ENCODE data around the gene FOXG1.

FOXG1 gene

DNA sequence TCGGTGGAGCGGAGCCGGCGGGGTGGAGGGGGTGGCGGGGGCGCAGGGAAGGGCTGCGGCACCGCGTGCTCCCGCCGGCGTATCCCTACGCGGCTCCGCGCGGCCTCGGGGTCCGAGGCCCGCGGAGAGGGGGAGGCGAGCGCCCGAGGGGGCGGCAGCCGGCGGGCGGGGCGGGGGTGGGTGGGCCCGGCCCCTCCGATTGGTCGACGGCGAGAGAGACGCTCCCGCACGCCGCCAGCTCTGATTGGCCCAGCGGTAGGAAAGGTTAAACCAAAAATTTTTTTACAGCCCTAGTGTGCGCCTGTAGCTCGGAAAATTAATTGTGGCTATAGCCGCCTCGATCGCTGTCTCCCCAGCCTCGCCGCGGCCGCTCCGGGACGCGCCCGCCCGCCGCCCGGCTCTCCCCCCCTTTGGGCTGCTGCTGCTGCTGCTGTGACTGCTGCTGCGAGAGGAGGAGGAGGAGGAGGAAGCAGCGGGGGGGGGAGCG lies at the start of gene FOXG1:
TSS of gene FOXG1 (plus strand) at position 319 of the 487 bp plus-strand sequence. CDS start 493 bp downstream, outside the sequence.
- peaks cover 14% of the 10 kb centered on the region for H3K4me1 Mint-ChIP-seq (ENCODE audit: low read depth)
- no peaks in the 10 kb centered on the region for H3K36me3 Mint-ChIP-seq
- H3K9me3 Mint-ChIP-seq (ENCODE audit: low read depth), result no peaks in the 10 kb centered on the region
- peaks cover 43% of the 10 kb centered on the region for H3K27me3 Mint-ChIP-seq
- H3K27ac Mint-ChIP-seq, result no peak within 1 kb of the TSS
- peak within 1 kb of the TSS; percentile 82 for H3K4me3 Mint-ChIP-seq

GRCh38 chr14:28719130-28719529 lies 47.5 kb upstream of the FOXG1 start:
- Mint-ChIP-seq H3K4me1 (ENCODE audit: low read depth) (no peaks in the 10 kb centered on the region), H3K4me3 (no peak overlapping the region), H3K27ac (no peak overlapping the region), H3K27me3 (no peaks in the 10 kb centered on the region), H3K36me3 (no peaks in the 10 kb centered on the region), H3K9me3 (ENCODE audit: low read depth) (peaks cover 12% of the 10 kb centered on the region)

- Mint-ChIP-seq H3K36me3 (no peaks in the 10 kb centered on the region), H3K27ac (no peak overlapping the region), H3K4me1 (ENCODE audit: low read depth) (no peaks in the 10 kb centered on the region), H3K27me3 (no peaks in the 10 kb centered on the region), H3K4me3 (no peak overlapping the region), H3K9me3 (ENCODE audit: low read depth) (peaks cover 5% of the 10 kb centered on the region)
Observed at GRCh38 chr14:28731358-28731757, 35.2 kb upstream of the FOXG1 start.

- H3K4me3 Mint-ChIP-seq, result no peak overlapping the region
- H3K4me1 Mint-ChIP-seq (ENCODE audit: low read depth), result no peaks in the 10 kb centered on the region
- H3K9me3 Mint-ChIP-seq (ENCODE audit: low read depth), result peaks cover 16% of the 10 kb centered on the region
- H3K36me3 Mint-ChIP-seq, result no peaks in the 10 kb centered on the region
- H3K27ac Mint-ChIP-seq, result no peak overlapping the region
- H3K27me3 Mint-ChIP-seq, result no peaks in the 10 kb centered on the region
Observed at GRCh38 chr14:28742171-28742846, 24.3 kb upstream of the FOXG1 start.

DNA sequence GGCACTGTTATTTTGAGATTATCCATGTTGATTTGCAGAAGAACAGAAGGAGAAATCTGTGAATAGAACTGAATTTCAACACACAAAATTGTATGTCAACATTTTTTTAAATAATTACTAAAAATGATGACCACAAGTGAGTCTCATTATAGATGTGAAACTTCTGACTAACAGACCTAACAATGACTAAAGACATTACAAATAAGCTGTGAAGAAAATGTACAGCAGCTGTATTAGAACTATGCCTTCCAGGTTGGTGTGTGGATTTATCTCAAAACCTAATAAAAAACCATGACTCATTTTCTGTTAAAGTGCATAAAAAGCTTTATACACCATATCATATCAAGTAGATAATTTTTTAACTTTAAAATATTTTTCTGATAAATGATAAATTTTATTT lies 22.5 kb upstream of the FOXG1 start:
- peaks cover 16% of the 10 kb centered on the region for H3K9me3 Mint-ChIP-seq (ENCODE audit: low read depth)
- H3K4me3 Mint-ChIP-seq, result no peak overlapping the region
- no peak overlapping the region for H3K27ac Mint-ChIP-seq
- H3K36me3 Mint-ChIP-seq, result no peaks in the 10 kb centered on the region
- no peaks in the 10 kb centered on the region for H3K4me1 Mint-ChIP-seq (ENCODE audit: low read depth)
- H3K27me3 Mint-ChIP-seq, result no peaks in the 10 kb centered on the region

DNA sequence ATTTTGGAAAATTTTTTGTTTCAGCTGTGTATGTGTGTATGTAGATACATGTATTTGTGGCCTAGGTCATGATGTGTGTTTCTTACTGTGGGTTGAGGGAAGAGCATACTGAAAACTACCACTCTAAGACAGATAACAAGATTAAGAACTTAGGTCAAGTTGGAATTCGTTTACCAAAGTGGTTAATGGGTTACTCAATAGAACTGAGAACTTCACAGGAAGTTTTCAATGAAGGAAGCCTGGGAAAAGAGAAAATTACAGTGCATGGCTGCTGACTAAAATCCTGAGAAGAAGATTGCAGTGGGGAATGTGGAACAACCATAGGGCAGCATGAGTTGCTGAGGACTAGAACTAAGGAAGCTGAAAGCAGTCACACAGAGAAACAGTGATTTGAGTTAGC lies 21.4 kb upstream of the FOXG1 start:
- no peaks in the 10 kb centered on the region for H3K4me1 Mint-ChIP-seq (ENCODE audit: low read depth)
- H3K4me3 Mint-ChIP-seq, result no peak overlapping the region

GRCh38 chr14:28746247-28746646 lies 20.3 kb upstream of the FOXG1 start:
- H3K4me1 Mint-ChIP-seq (ENCODE audit: low read depth), result no peaks in the 10 kb centered on the region
- H3K9me3 Mint-ChIP-seq (ENCODE audit: low read depth), result peaks cover 10% of the 10 kb centered on the region
- no peaks in the 10 kb centered on the region for H3K36me3 Mint-ChIP-seq
- H3K4me3 Mint-ChIP-seq, result no peak overlapping the region
- no peak overlapping the region for H3K27ac Mint-ChIP-seq
- H3K27me3 Mint-ChIP-seq, result peaks cover 4% of the 10 kb centered on the region

More for the DNA sequence above, 21.4 kb upstream of the FOXG1 start:
- H3K27me3 Mint-ChIP-seq, result peaks cover 3% of the 10 kb centered on the region
- H3K27ac Mint-ChIP-seq, result no peak overlapping the region
- peaks cover 16% of the 10 kb centered on the region for H3K9me3 Mint-ChIP-seq (ENCODE audit: low read depth)
- no peaks in the 10 kb centered on the region for H3K36me3 Mint-ChIP-seq

GRCh38 chr14:28751467-28752058 lies 15.0 kb upstream of the FOXG1 start:
- H3K9me3 Mint-ChIP-seq (ENCODE audit: low read depth), result peaks cover 6% of the 10 kb centered on the region
- H3K36me3 Mint-ChIP-seq, result no peaks in the 10 kb centered on the region
- H3K27me3 Mint-ChIP-seq, result peaks cover 26% of the 10 kb centered on the region
- H3K27ac Mint-ChIP-seq, result no peak overlapping the region
- no peaks in the 10 kb centered on the region for H3K4me1 Mint-ChIP-seq (ENCODE audit: low read depth)
- H3K4me3 Mint-ChIP-seq, result no peak overlapping the region

DNA sequence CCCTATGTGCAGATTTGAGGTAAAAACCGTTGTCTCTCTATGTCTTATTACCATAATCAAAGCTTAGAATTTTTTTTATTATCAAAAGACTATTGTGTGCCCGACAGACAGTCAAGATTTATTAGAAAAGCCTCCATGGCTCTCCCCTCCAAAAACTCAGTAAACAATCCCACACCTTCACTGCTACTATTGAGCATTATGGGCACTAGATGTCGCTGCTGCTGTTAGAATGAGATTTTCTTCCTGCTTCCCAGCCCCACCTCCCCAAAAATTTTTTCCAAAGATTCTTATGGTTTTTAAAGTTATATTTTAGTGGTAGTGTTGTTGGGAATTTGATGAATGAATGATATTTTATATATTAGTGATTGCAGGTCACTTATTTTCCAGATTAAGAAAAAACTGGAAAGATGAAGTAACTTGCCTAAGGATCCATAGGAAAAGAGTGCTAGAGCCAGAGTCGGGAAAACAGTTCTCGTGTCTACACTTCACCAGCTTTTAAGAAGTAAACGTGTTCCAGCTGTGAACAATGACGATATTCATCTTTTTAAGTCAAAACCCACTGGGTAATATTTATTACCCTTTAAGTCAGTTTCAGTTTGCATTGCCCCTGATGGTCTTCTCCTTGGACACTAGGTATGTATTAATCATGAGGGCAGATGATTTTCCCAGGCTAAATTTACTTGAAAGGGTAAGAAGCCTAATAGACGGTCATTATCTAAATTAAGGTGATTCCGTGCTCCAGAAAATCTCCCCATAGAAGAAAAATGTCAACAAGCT lies 12.2 kb upstream of the FOXG1 start:
- no peaks in the 10 kb centered on the region for H3K4me1 Mint-ChIP-seq (ENCODE audit: low read depth)
- no peaks in the 10 kb centered on the region for H3K9me3 Mint-ChIP-seq (ENCODE audit: low read depth)
- no peak overlapping the region for H3K27ac Mint-ChIP-seq
- H3K27me3 Mint-ChIP-seq, result peaks cover 42% of the 10 kb centered on the region
- H3K4me3 Mint-ChIP-seq, result no peak overlapping the region
- no peaks in the 10 kb centered on the region for H3K36me3 Mint-ChIP-seq

DNA sequence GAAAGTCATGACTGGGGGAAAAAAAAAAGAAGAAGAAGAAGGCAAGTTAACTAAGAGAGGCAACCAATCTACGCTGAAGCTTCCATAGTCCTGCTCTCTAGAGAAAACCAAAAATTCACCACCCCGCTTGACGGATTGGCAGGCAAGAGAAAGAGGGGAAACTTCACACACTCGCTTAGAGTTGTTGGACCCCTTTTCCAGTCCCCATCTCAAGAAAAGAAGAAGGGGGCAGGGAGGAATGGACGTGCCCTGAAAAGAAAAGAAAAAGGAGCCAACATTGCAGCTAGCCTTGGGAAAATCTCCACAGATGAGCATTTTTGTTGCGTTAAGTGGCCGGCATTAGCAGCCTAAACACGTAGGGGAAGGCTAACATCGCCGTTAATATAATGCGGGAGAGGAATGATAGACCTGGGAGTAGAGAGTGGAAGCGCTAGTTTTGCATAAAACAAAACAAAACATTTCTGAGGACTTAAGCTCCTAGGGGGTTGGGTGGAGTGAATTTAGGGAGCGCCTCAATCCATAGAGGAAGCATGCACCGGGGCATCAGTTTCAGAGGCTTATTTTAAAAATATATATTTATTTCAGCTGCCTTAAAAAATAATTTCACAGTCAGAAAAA lies 11.3 kb upstream of the FOXG1 start:
- H3K27ac Mint-ChIP-seq, result no peak overlapping the region
- no peak overlapping the region for H3K4me3 Mint-ChIP-seq
- peaks cover 47% of the 10 kb centered on the region for H3K27me3 Mint-ChIP-seq

DNA sequence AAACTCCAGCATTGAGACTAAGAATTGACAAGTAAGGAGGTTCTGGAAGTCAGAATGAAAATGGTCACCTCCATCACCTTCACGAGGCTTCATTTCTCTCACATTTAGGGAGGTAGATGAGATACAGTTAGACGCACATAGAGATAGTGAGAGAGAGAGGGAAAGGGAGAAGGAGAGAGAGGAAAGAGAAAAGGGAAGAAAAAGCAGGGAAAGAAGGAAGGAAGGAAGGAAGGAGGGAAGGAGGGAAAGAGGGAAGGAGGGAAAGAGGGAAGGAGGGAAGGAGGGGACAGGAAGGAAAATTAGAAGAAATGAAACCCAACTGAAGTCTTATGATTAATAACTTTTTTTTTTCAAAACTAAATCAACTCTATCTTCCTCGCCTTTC lies 10.7 kb upstream of the FOXG1 start:
- Mint-ChIP-seq H3K27me3 (peaks cover 51% of the 10 kb centered on the region), H3K9me3 (ENCODE audit: low read depth) (no peaks in the 10 kb centered on the region), H3K36me3 (no peaks in the 10 kb centered on the region), H3K27ac (no peak overlapping the region), H3K4me3 (no peak overlapping the region), H3K4me1 (ENCODE audit: low read depth) (peaks cover 1% of the 10 kb centered on the region)

More for the DNA sequence above, 11.3 kb upstream of the FOXG1 start:
- peaks cover 1% of the 10 kb centered on the region for H3K4me1 Mint-ChIP-seq (ENCODE audit: low read depth)
- no peaks in the 10 kb centered on the region for H3K36me3 Mint-ChIP-seq
- H3K9me3 Mint-ChIP-seq (ENCODE audit: low read depth), result no peaks in the 10 kb centered on the region

DNA sequence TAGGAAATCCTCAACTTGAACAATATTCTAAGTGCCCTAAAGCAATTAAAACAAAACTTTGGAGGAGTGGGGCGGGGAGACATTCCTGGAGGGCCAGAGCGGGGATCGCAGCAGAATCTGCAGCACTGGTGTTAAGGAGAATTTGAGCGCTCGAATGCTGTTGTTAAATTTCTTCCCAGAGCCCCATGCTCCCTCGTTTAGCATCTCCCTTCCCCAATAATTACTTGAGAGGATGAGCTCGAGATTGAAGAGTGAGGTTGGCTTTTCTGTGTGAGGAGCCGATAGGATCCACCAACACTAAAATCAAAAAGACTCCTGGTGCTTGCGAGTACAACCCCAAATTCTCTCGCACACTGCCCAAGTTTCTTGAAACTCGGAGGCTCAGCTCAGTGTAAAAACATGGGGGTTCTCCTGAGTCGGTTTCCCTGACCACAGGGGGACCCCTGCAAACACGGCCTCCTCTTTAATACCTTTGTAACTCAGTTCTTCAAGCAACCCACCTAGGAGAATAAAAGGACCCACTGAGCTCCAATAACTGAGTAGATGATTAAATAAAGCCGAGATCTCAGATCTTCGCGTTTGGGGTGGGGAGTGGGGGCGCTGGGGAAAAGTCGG lies 10.2 kb upstream of the FOXG1 start:
- peaks cover 1% of the 10 kb centered on the region for H3K4me1 Mint-ChIP-seq (ENCODE audit: low read depth)
- H3K9me3 Mint-ChIP-seq (ENCODE audit: low read depth), result no peaks in the 10 kb centered on the region
- H3K27ac Mint-ChIP-seq, result no peak overlapping the region
- H3K4me3 Mint-ChIP-seq, result no peak overlapping the region
- H3K27me3 Mint-ChIP-seq, result peaks cover 55% of the 10 kb centered on the region
- no peaks in the 10 kb centered on the region for H3K36me3 Mint-ChIP-seq

DNA sequence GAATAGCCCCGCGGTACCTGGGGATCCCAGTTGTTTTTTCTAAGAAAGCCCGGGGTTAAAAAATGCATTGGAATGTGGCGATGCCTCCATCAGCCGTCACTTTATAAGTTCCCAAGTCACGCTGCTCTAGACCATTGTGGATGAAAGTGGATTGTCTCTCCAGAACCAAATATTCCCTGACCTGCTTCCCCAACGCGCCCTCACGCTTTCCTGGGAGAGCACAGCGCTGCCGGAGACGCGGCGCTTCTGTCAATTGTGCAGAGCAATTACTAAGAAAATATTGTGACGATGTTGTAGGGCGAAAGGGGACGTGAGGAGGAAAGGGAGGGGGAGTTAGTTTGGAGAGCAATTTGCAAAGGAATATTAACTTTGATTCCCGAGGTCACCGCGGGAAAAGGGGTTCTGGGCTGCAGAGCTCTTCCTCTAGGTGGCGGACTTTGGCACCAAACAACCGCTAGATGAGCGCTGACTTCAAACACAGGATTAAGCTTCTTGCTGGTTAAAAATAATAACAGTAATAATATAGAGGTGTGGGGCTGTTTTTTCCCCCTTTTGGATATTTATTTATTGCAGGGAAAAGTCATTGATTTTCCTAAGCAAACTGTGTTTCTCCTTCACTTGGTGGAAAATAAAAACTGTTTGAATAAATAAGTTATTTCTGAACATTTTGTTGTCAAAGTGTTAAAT lies 9.6 kb upstream of the FOXG1 start:
- H3K36me3 Mint-ChIP-seq, result no peaks in the 10 kb centered on the region
- H3K4me3 Mint-ChIP-seq, result no peak overlapping the region
- peaks cover 61% of the 10 kb centered on the region for H3K27me3 Mint-ChIP-seq
- H3K9me3 Mint-ChIP-seq (ENCODE audit: low read depth), result no peaks in the 10 kb centered on the region
- H3K4me1 Mint-ChIP-seq (ENCODE audit: low read depth), result peaks cover 1% of the 10 kb centered on the region
- no peak overlapping the region for H3K27ac Mint-ChIP-seq

DNA sequence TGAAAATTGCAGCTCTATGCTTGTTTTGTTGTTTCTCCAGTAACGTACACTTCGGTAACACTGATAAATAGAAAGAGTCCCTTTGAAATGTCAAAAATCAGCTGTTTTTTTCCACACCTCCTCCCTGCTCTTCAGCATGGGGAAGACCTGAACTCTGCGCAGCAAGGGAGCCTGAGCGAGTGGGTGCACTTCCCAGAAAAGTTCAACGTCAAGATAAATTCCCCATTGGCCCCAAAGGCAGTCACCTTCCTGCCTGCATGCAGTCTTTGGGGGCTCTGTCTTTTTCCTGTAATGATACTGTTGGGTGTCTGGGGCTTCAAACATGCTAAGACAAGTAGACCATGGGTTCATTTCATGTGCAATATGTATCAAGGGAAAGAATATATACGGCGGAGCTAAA lies 8.8 kb upstream of the FOXG1 start:
- peaks cover 1% of the 10 kb centered on the region for H3K4me1 Mint-ChIP-seq (ENCODE audit: low read depth)
- H3K27ac Mint-ChIP-seq, result no peak overlapping the region
- no peak overlapping the region for H3K4me3 Mint-ChIP-seq
- no peaks in the 10 kb centered on the region for H3K36me3 Mint-ChIP-seq
- H3K9me3 Mint-ChIP-seq (ENCODE audit: low read depth), result no peaks in the 10 kb centered on the region
- H3K27me3 Mint-ChIP-seq, result peaks cover 65% of the 10 kb centered on the region

Measured in activated naive CD8-positive, alpha-beta T cell (primary cell).